ENCODE data around the gene CASK. TPM values are rescaled to one million over a fixed set of nuclear protein-coding genes. Genes with fewer than 3 reads are reported as not detected.

Gene CASK
- total and polyA plus RNA-seq, 9 of the 15 experiments (the other 6 are each of a cell fraction or from before 2014, with no cell fraction given), result 1.3 to 7.4 (median 5.2) TPM

GRCh38 chrX:41887691-41888090 is 35.7 kb downstream of the CASK start (continued):
- TF ChIP-seq ZFP30 (CRISPR knock-in tag; IDR thresholded peaks at IDR 0.05; ENCODE audit: borderline replicate concordance), result no peak

- Histone ChIP-seq H3K79me2 (ENCODE audit: control insufficient read depth, insufficient read depth, low read length) (no peaks in the 10 kb centered on the region), H3K27ac (ENCODE audit: extremely low read depth, low read depth, low read length) (no peak overlapping the region), H3K4me1 (replicated peaks in 1 of 2; ENCODE audit: control insufficient read depth in 2 of 2, insufficient read depth in 2 of 2, low read length in 2 of 2) (no peaks in the 10 kb centered on the region), H4K20me1 (replicated peaks; ENCODE audit: control insufficient read depth, insufficient read depth, low read length) (no peaks in the 10 kb centered on the region), H3K9ac (ENCODE audit: insufficient read depth in 1 of 2, low read depth in 2 of 2, low read length in 2 of 2) (no peak overlapping the region), H3K4me2 (ENCODE audit: insufficient read depth, low read length) (no peak overlapping the region), H3K36me3 (ENCODE audit: control insufficient read depth, insufficient read depth, low read length) (no peaks in the 10 kb centered on the region), H3K4me3 (no peak overlapping the region), H3K9me1 (ENCODE audit: control insufficient read depth, insufficient read depth, low read length) (no peaks in the 10 kb centered on the region), H3K9me3 (replicated peaks; ENCODE audit: control insufficient read depth, insufficient read depth, low read depth, low read length) (no peaks in the 10 kb centered on the region), H3K27me3 (ENCODE audit: control insufficient read depth in 2 of 2, insufficient read depth in 2 of 2, low read length in 2 of 2) (no peaks in the 10 kb centered on the region), H2AFZ (ENCODE audit: low read depth, low read length) (no peak overlapping the region)
- ATAC-seq (no peak), DNase-seq (ENCODE audit: extremely low read depth in 1 of 4, low spot score in 3 of 4) (no peak), FAIRE-seq (no peak)
- intact Hi-C loops (cut with micrococcal nuclease), result no loop called here
- in situ Hi-C loops (cut with MboI), result no loop called here
- POLR2A ChIA-PET, result interaction anchor here (1.0 kb wide), 1 partner anchor 149 kb away, joined by 3 read pairs; no protein-coding TSS in a partner anchor
- CTCF ChIA-PET (ENCODE audit: low intra/inter-chr PET ratio), result no interaction called here
- no TSS peak for BruUV-seq (replicated peaks)
- TF ChIP-seq, protein P1, sequence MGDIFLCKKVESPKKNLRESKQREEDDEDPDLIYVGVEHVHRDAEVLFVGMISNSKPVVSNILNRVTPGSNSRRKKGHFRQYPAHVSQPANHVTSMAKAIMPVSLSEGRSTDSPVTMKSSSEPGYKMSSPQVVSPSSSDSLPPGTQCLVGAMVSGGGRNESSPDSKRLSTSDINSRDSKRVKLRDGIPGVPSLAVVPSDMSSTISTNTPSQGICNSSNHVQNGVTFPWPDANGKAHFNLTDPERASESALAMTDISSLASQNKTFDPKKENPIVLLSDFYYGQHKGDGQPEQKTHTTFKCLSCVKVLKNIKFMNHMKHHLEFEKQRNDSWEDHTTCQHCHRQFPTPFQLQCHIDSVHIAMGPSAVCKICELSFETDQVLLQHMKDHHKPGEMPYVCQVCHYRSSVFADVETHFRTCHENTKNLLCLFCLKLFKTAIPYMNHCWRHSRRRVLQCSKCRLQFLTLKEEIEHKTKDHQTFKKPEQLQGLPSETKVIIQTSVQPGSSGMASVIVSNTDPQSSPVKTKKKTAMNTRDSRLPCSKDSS (IDR thresholded peaks at IDR 0.05; ENCODE audit: low read depth, partially characterized antibody), result no peak
- WGBS (ENCODE audit: insufficient coverage, low coverage, missing lambda C conversion rate), result 0% methylated on average over 1 of the region's 1 CpG
These were observed 37.6 kb downstream of the CASK start for GRCh38 chrX:41885724-41886123.

DNA sequence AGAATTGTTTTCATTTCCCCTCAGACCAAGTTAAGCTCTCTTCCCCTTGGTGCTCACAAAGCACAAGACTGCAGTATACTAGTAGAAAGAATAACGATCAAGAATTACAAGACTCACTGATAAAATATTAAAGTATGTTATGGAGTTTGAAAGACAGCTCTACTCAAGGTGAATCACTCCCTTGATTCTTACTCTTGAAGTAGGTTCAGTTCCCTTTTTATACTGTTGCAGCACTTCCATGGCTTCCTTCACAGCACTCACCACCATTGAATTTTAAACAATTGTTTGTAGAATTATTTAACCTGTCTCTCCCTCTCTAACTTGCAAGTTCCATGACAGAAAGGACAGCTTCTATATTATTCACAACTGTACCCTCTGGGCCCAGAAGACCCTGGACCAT is 42.2 kb downstream of the CASK start:
- H4K20me1 ChIP-seq (replicated peaks; ENCODE audit: control insufficient read depth, insufficient read depth, low read length), result no peaks in the 10 kb centered on the region
- H3K4me1 ChIP-seq (replicated peaks in 1 of 2; ENCODE audit: control insufficient read depth in 2 of 2, insufficient read depth in 2 of 2, low read length in 2 of 2), result no peaks in the 10 kb centered on the region
- H3K36me3 ChIP-seq (ENCODE audit: control insufficient read depth, insufficient read depth, low read length), result no peaks in the 10 kb centered on the region
- no peak overlapping the region for H3K9ac ChIP-seq (ENCODE audit: insufficient read depth in 1 of 2, low read depth in 2 of 2, low read length in 2 of 2)
- H3K79me2 ChIP-seq (ENCODE audit: control insufficient read depth, insufficient read depth, low read length), result no peaks in the 10 kb centered on the region
- H3K9me3 ChIP-seq (replicated peaks; ENCODE audit: control insufficient read depth, insufficient read depth, low read depth, low read length), result no peaks in the 10 kb centered on the region
- H3K27me3 ChIP-seq (ENCODE audit: control insufficient read depth in 2 of 2, insufficient read depth in 2 of 2, low read length in 2 of 2), result no peaks in the 10 kb centered on the region
- intact Hi-C loops (cut with micrococcal nuclease) (no loop called here), in situ Hi-C loops (cut with MboI) (no loop called here)
- 0% methylated on average over 1 of the region's 1 CpG for WGBS (ENCODE audit: insufficient coverage, low coverage, missing lambda C conversion rate)
- H3K9me1 ChIP-seq (ENCODE audit: control insufficient read depth, insufficient read depth, low read length), result no peaks in the 10 kb centered on the region
- H2AFZ ChIP-seq (ENCODE audit: low read depth, low read length), result no peak overlapping the region
- CTCF ChIA-PET (ENCODE audit: low intra/inter-chr PET ratio), result no interaction called here
- no peak for ATAC-seq
- no TSS peak for BruUV-seq (replicated peaks)
- no peak overlapping the region for H3K4me3 ChIP-seq
- FAIRE-seq, result no peak
- POLR2A ChIA-PET, result no interaction called here
- DNase-seq (ENCODE audit: extremely low read depth in 1 of 4, low spot score in 3 of 4), result no peak
- H3K4me2 ChIP-seq (ENCODE audit: insufficient read depth, low read length), result no peak overlapping the region
- H3K27ac ChIP-seq (ENCODE audit: extremely low read depth, low read depth, low read length), result no peak overlapping the region
- TF ChIP-seq, protein P2, sequence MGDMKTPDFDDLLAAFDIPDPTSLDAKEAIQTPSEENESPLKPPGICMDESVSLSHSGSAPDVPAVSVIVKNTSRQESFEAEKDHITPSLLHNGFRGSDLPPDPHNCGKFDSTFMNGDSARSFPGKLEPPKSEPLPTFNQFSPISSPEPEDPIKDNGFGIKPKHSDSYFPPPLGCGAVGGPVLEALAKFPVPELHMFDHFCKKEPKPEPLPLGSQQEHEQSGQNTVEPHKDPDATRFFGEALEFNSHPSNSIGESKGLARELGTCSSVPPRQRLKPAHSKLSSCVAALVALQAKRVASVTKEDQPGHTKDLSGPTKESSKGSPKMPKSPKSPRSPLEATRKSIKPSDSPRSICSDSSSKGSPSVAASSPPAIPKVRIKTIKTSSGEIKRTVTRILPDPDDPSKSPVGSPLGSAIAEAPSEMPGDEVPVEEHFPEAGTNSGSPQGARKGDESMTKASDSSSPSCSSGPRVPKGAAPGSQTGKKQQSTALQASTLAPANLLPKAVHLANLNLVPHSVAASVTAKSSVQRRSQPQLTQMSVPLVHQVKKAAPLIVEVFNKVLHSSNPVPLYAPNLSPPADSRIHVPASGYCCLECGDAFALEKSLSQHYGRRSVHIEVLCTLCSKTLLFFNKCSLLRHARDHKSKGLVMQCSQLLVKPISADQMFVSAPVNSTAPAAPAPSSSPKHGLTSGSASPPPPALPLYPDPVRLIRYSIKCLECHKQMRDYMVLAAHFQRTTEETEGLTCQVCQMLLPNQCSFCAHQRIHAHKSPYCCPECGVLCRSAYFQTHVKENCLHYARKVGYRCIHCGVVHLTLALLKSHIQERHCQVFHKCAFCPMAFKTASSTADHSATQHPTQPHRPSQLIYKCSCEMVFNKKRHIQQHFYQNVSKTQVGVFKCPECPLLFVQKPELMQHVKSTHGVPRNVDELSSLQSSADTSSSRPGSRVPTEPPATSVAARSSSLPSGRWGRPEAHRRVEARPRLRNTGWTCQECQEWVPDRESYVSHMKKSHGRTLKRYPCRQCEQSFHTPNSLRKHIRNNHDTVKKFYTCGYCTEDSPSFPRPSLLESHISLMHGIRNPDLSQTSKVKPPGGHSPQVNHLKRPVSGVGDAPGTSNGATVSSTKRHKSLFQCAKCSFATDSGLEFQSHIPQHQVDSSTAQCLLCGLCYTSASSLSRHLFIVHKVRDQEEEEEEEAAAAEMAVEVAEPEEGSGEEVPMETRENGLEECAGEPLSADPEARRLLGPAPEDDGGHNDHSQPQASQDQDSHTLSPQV (IDR thresholded peaks at IDR 0.05), result no peak
- no peak for TF ChIP-seq HIVEP1 (CRISPR knock-in tag; IDR thresholded peaks at IDR 0.05)
- no peak for TF ChIP-seq SMARCC2 (IDR thresholded peaks at IDR 0.05; ENCODE audit: low read depth)
- no peak for TF ChIP-seq HNRNPLL (IDR thresholded peaks at IDR 0.05; ENCODE audit: low read depth, low read length, poor library complexity, severe bottlenecking)
- no peak for TF ChIP-seq ZNF175 (CRISPR knock-in tag; IDR thresholded peaks at IDR 0.05; ENCODE audit: low read depth)
- TF ChIP-seq FOS (IDR thresholded peaks at IDR 0.05; ENCODE audit: extremely low read depth, insufficient read length), result no peak
